HEK293 (cell line): ENCODE data around the gene EPB41L5.

Experiments
- CTCF ChIP-seq: fragments of 450-650 bp; formaldehyde crosslinking; IDR thresholded peaks from 2 replicates; pipeline ENCODE4 v1.5.1; 2016; ENCODE audit warnings: missing biosample characterization, missing genetic modification characterization
- PBX3 ChIP-seq: sonication (generic); formaldehyde crosslinking; IDR thresholded peaks from 2 replicates; pipeline ENCODE4 v1.8.1; 2022; ENCODE audit warnings: mild to moderate bottlenecking, moderate library complexity, missing genetic modification reagents
- SP2 ChIP-seq: fragments of 450-650 bp; formaldehyde crosslinking; IDR thresholded peaks from 2 replicates; pipeline ENCODE4 v1.5.1; 2016; ENCODE audit warnings: missing biosample characterization, missing genetic modification characterization
- ZNF140 ChIP-seq: fragments of 450-650 bp; formaldehyde crosslinking; IDR thresholded peaks from 2 replicates; pipeline ENCODE4 v1.5.1; 2016; ENCODE audit warnings: missing biosample characterization, missing genetic modification characterization
- ZNF501 ChIP-seq: fragments of 450-650 bp; formaldehyde crosslinking; IDR thresholded peaks from 2 replicates; pipeline ENCODE4 v1.5.1; 2016; ENCODE audit warnings: missing biosample characterization, missing genetic modification characterization
- ZSCAN18 ChIP-seq: fragments of 450-650 bp; formaldehyde crosslinking; IDR thresholded peaks from 2 replicates; pipeline ENCODE4 v1.5.1; 2016; ENCODE audit warnings: missing biosample characterization, missing genetic modification characterization

GRCh38 chr2:120014226-120014980 lies 1.5 kb downstream of the EPB41L5 start:
- no peak for TF ChIP-seq SP2 (tag by site-specific recombination)
- TF ChIP-seq ZSCAN18 (tag by site-specific recombination), result no peak
- TF ChIP-seq CTCF, result no peak
- TF ChIP-seq ZNF140 (tag by site-specific recombination), result no peak
- no peak for TF ChIP-seq ZNF501 (tag by site-specific recombination)
- no peak for TF ChIP-seq PBX3 (CRISPR knock-in tag)
